GM12892 (cell line): ENCODE results near the gene FDXACB1.

ENCODE experiments used
- POLR2A ChIP-seq: IDR thresholded peaks from 2 replicates; pipeline ENCODE4 v1.6.1; 2011; ENCODE audit warnings: low read depth, low read length, control low read depth
- POLR2AphosphoS5 ChIP-seq: IDR thresholded peaks from 2 replicates; pipeline ENCODE4 v1.6.1; 2011; ENCODE audit warnings: low read depth, low read length, control low read depth
- TAF1 ChIP-seq: IDR thresholded peaks from 2 replicates; pipeline ENCODE4 v1.6.1; 2011; ENCODE audit warnings: low read depth, mild to moderate bottlenecking, control low read depth, low read length, borderline replicate concordance

- TF ChIP-seq POLR2A (no peak), TAF1 (no peak), POLR2AphosphoS5 (no peak)
These were observed 35.3 kb downstream of the FDXACB1 start for GRCh38 chr11:111843661-111844060.
